DMS153 treated with DMSO at 0.1 percent for 48 hours (cell line): ENCODE data around the gene BMP10.

Experiments used
- DNase-seq: peaks from one replicate; lab custom pipeline; 2025; ENCODE audit not compliant: unreplicated experiment; lab: John Stamatoyannopoulos, UW

The BMP10 gene

GRCh38 chr2:68855550-68855949, 15.6 kb downstream of the BMP10 start:
- DNase-seq = no peak

- no peak for DNase-seq
These were observed 16.7 kb downstream of the BMP10 start for GRCh38 chr2:68854476-68854875.

GRCh38 chr2:68853915-68854314, 17.3 kb downstream of the BMP10 start:
- no peak for DNase-seq

GRCh38 chr2:68853035-68853434, 18.2 kb downstream of the BMP10 start:
- DNase-seq = no peak

- DNase-seq = no peak
These were observed 20.7 kb downstream of the BMP10 start for GRCh38 chr2:68850524-68850923.

- no peak for DNase-seq
These were observed 21.6 kb downstream of the BMP10 start for GRCh38 chr2:68849579-68850030.

GRCh38 chr2:68847751-68848150, 23.4 kb downstream of the BMP10 start:
- DNase-seq = no peak

GRCh38 chr2:68846091-68846490, 25.1 kb downstream of the BMP10 start:
- DNase-seq = no peak

GRCh38 chr2:68845043-68845442, 26.2 kb downstream of the BMP10 start:
- DNase-seq = no peak

- DNase-seq = no peak
These were observed 31.9 kb downstream of the BMP10 start for GRCh38 chr2:68839260-68839833.

- DNase-seq = no peak
These were observed 32.6 kb downstream of the BMP10 start for GRCh38 chr2:68838641-68839040.

- no peak for DNase-seq
These were observed 33.3 kb downstream of the BMP10 start for GRCh38 chr2:68837861-68838341.

GRCh38 chr2:68837164-68837860, 33.9 kb downstream of the BMP10 start:
- DNase-seq = no peak

GRCh38 chr2:68835621-68836020, 35.6 kb downstream of the BMP10 start:
- no peak for DNase-seq

GRCh38 chr2:68834737-68835376, 36.3 kb downstream of the BMP10 start:
- DNase-seq = no peak

GRCh38 chr2:68833162-68833561, 38.0 kb downstream of the BMP10 start:
- no peak for DNase-seq

GRCh38 chr2:68832233-68832869, 38.8 kb downstream of the BMP10 start:
- DNase-seq = no peak

- DNase-seq = no peak
These were observed 39.4 kb downstream of the BMP10 start for GRCh38 chr2:68831686-68832232.

GRCh38 chr2:68829749-68830148, 41.4 kb downstream of the BMP10 start:
- no peak for DNase-seq

GRCh38 chr2:68828887-68829708, 42.1 kb downstream of the BMP10 start:
- DNase-seq = peak; percentile 18

- DNase-seq = no peak
These were observed 43.5 kb downstream of the BMP10 start for GRCh38 chr2:68827666-68828065.
